H1 (cell line): Measurements from ENCODE around the gene CPSF7.

ENCODE experiments used
- CREB1 ChIP-seq: IDR thresholded peaks from 2 replicates; pipeline ENCODE4 v1.6.1; 2012; ENCODE audit warnings: inconsistent platforms
- EZH2 ChIP-seq: fragments of 200-600 bp; sonication (generic); IDR thresholded peaks from 2 replicates; pipeline ENCODE4 v1.7.1; 2012; ENCODE audit warnings: low read depth, mild to moderate bottlenecking, moderate library complexity, low read length, inconsistent platforms; ENCODE audit not compliant: severe bottlenecking
- JUN ChIP-seq: IDR thresholded peaks from 2 replicates; pipeline ENCODE4 v1.6.1; 2011; ENCODE audit warnings: low read depth, mild to moderate bottlenecking, improper control_type of control experiment, low read length
- SP2 ChIP-seq: IDR thresholded peaks from 2 replicates; pipeline ENCODE4 v1.6.1; 2012; ENCODE audit warnings: mild to moderate bottlenecking, low read length, inconsistent platforms
- YY1 ChIP-seq: IDR thresholded peaks from 2 replicates; pipeline ENCODE4 v1.6.1; 2011; ENCODE audit warnings: low read depth, mild to moderate bottlenecking, low read length
- TF ChIP-seq, protein P1 (sequence below), 3 experiments: IDR thresholded peaks; 1 replicate in 2 of 3; 2 replicates in 1 of 3; pipeline versions ENCODE4 v1.5.1 to v1.6.1; 2011; ENCODE audit warnings: low read length in 3 of 3, mild to moderate bottlenecking in 3 of 3, inconsistent platforms in 2 of 3, low read depth in 1 of 3, moderate library complexity in 1 of 3; ENCODE audit not compliant: insufficient read depth in 1 of 3; ENCODE audit errors: control extremely low read depth in 1 of 3

DNA sequence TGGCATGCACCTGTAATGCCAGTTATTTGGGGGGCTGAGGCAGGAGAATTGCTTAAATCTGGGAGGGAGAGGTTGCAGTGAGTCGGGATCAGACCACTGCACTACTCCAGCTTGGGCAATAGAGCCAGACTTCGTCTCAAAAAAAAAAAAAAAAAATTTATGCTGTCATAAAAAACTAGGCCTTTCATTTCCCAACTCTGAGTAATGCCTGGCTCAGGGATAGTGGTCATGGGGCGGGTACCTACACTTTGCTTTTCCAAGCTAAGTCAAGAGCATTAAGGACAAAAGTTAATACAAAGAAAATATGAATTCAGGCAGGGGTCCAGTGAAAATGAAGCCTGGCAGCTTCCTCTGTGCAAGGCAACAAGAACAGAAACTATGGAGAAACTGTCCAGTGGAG, 16.3 kb downstream of the CPSF7 start:
- TF ChIP-seq EZH2 (no peak), YY1 (no peak), CREB1 (no peak), SP2 (no peak), JUN (no peak)
- TF ChIP-seq, protein P1, sequence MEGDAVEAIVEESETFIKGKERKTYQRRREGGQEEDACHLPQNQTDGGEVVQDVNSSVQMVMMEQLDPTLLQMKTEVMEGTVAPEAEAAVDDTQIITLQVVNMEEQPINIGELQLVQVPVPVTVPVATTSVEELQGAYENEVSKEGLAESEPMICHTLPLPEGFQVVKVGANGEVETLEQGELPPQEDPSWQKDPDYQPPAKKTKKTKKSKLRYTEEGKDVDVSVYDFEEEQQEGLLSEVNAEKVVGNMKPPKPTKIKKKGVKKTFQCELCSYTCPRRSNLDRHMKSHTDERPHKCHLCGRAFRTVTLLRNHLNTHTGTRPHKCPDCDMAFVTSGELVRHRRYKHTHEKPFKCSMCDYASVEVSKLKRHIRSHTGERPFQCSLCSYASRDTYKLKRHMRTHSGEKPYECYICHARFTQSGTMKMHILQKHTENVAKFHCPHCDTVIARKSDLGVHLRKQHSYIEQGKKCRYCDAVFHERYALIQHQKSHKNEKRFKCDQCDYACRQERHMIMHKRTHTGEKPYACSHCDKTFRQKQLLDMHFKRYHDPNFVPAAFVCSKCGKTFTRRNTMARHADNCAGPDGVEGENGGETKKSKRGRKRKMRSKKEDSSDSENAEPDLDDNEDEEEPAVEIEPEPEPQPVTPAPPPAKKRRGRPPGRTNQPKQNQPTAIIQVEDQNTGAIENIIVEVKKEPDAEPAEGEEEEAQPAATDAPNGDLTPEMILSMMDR (IDR thresholded peaks at IDR 0.05; ENCODE audit: control extremely low read depth in 1 of 3, insufficient read depth in 1 of 3, low read depth in 1 of 3, low read length in 3 of 3) = no peak
